ENCODE results near the gene NMU. TPM values are rescaled to one million over a fixed set of nuclear protein-coding genes. Genes with fewer than 3 reads are reported as not detected.

NMU gene
- polyA plus RNA-seq, 1 of the 3 experiments (the other 2 are of a cell fraction): 0.66 TPM

- TF ChIP-seq ZBTB33 (IDR thresholded peaks at IDR 0.05; ENCODE audit: borderline replicate concordance, low read depth): no peak
- no peak for TF ChIP-seq FOXJ3 (CRISPR knock-in tag; IDR thresholded peaks at IDR 0.05)
- TF ChIP-seq GABPA (IDR thresholded peaks at IDR 0.05; ENCODE audit: low read depth): no peak
- TF ChIP-seq MAX (IDR thresholded peaks at IDR 0.05; ENCODE audit: low read depth): no peak
- no peak for TF ChIP-seq SMC3 (IDR thresholded peaks at IDR 0.05; ENCODE audit: low read depth, low read length)
- no peak for TF ChIP-seq FOSL2 (IDR thresholded peaks at IDR 0.05; ENCODE audit: borderline replicate concordance, low read depth)
Measured at GRCh38 chr4:55600640-55601039, 35.5 kb downstream of the NMU start (continued).

- no peaks in the 10 kb centered on the region for H3K27me3 ChIP-seq (ENCODE audit: insufficient read depth)
- TF ChIP-seq RAD21 (IDR thresholded peaks at IDR 0.05; ENCODE audit: low read length) (no peak), MAX (IDR thresholded peaks at IDR 0.05; ENCODE audit: low read depth) (no peak), MEF2A (IDR thresholded peaks at IDR 0.05; ENCODE audit: borderline replicate concordance, low read depth) (no peak), TCF12 (IDR thresholded peaks at IDR 0.05) (no peak), CTCF (IDR thresholded peaks at IDR 0.05) (no peak), RFX5 (IDR thresholded peaks at IDR 0.05; ENCODE audit: low read length) (no peak), TEAD4 (IDR thresholded peaks at IDR 0.05; ENCODE audit: borderline replicate concordance, insufficient read depth) (no peak), GATA2 (CRISPR knock-in tag; IDR thresholded peaks at IDR 0.05) (no peak), RCOR1 (IDR thresholded peaks at IDR 0.05; ENCODE audit: low read length) (no peak), IRF3 (IDR thresholded peaks at IDR 0.05; ENCODE audit: low read depth, low read length) (no peak), USF2 (IDR thresholded peaks at IDR 0.05; ENCODE audit: borderline replicate concordance, low read depth, low read length) (no peak), EZH2phosphoT487 (IDR thresholded peaks at IDR 0.05; ENCODE audit: borderline replicate concordance, low read depth) (no peak), FOXM1 (IDR thresholded peaks at IDR 0.05; ENCODE audit: low read depth) (no peak), SMC3 (IDR thresholded peaks at IDR 0.05; ENCODE audit: low read depth, low read length) (no peak), USF1 (IDR thresholded peaks at IDR 0.05; ENCODE audit: borderline replicate concordance, low read depth) (no peak), FOXJ3 (CRISPR knock-in tag; IDR thresholded peaks at IDR 0.05) (no peak), CHD2 (IDR thresholded peaks at IDR 0.05; ENCODE audit: low read length, partially characterized antibody) (no peak), YY1 (IDR thresholded peaks at IDR 0.05; ENCODE audit: low read depth) (no peak)
- no peaks in the 10 kb centered on the region for H3K36me3 ChIP-seq (replicated peaks in 1 of 2; ENCODE audit: control insufficient read depth in 1 of 2, insufficient read depth in 2 of 2, low read length in 1 of 2)
- H3K9me3 ChIP-seq: no peaks in the 10 kb centered on the region
- ChIA-PET CTCF (no interaction called here), POLR2A (no interaction called here)
- H3K4me3 ChIP-seq (ENCODE audit: low read depth in 2 of 2, low read length in 1 of 2): no peak overlapping the region
- H4K20me1 ChIP-seq (ENCODE audit: insufficient read depth): no peaks in the 10 kb centered on the region
- DNase-seq: no peak
- no peak overlapping the region for H3K27ac ChIP-seq (ENCODE audit: low read depth in 2 of 2, low read length in 1 of 2)
- H3K4me1 ChIP-seq (ENCODE audit: control insufficient read depth in 1 of 2, insufficient read depth in 2 of 2, low read depth in 1 of 2, low read length in 1 of 2): no peaks in the 10 kb centered on the region
- no peak overlapping the region for H3K4me2 ChIP-seq
- no peak overlapping the region for H2AFZ ChIP-seq (ENCODE audit: low read depth)
- no peaks in the 10 kb centered on the region for H3K79me2 ChIP-seq (ENCODE audit: insufficient read depth)
- 85% methylated on average over 2 of the region's 2 CpGs for WGBS (ENCODE audit: low lambda C conversion rate)
- no peaks in the 10 kb centered on the region for H3F3A ChIP-seq (replicated peaks; ENCODE audit: insufficient read depth)
- no peaks in the 10 kb centered on the region for H3K9me2 ChIP-seq
- no peak overlapping the region for H3K9ac ChIP-seq
Measured at GRCh38 chr4:55598641-55599040, 37.5 kb downstream of the NMU start.
